Esophagus mucosa (tissue), 1 donor: ENCODE data around the gene ART4. TPM values are rescaled to one million over a fixed set of nuclear protein-coding genes. Genes with fewer than 3 reads are reported as not detected.

Experiments
- ATAC-seq: fragments of 200-7000 bp; cut with Tn5 transposase; one replicate; pipeline ENCODE4 v1.9.1; 2020
- total RNA-seq: library from RNA; stranded (reverse); gene quantifications from one replicate; pipeline ENCODE4 v1.2.4, GENCODE V29; 2023
- donor health status: DM: yes; HTN: yes; CAD: no.

ART4 gene
- total RNA-seq, 1 donor from 2014 or later: 0.08 TPM

DNA sequence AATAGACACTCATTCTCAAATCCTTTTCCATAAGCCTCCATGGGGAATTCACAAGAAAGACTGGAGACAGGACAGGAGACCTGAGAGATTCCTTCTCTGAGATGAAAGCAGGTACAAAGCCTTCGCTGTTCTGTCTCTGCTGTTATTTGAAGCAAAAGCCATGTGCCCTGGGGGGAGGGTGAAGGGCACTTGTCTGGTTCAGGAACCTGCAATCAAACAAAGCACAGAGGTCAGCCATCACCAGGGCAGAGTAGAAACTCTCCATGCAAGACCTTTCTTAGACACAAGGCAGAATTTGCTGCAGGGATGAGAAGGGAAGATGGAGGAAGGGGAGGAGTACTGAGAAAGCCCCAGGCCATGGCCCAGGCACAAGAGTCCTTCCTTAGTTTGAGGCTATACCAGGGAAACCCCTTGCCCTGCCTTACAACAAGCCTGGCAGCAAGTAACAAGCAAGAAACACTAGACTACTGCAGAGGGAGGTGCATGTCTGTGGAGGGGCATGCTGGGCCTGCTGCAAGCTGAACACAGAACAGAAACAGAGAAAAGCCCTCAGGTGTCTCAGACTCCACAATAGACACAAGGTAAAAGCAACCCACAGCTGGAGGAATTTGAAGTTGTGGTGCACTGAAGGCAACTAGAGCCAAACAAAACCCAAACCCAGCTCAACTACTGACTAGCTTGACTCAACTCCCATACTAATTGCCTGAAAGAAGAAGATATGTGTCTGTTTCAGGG, 7.8 kb upstream of the ART4 start:
- no peak for ATAC-seq

DNA sequence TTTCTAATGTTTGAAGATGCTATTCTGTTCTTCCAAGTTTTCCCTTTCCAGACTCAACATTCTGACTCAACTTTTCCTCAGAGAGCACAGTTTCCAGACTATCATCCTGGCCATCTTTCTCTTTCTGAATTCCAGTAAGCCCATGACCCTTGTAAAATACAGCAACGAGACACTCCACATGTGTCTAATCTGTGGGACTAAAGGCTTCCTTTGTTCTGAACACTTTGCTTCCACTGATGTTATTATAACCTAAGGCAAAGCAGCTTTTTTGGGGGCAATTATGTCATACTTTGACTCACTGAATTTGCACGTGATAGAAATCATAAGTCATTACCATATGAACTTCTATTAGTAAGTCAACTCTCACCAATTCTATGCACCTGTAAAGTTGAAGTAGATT, 6.3 kb upstream of the ART4 start:
- no peak for ATAC-seq

DNA sequence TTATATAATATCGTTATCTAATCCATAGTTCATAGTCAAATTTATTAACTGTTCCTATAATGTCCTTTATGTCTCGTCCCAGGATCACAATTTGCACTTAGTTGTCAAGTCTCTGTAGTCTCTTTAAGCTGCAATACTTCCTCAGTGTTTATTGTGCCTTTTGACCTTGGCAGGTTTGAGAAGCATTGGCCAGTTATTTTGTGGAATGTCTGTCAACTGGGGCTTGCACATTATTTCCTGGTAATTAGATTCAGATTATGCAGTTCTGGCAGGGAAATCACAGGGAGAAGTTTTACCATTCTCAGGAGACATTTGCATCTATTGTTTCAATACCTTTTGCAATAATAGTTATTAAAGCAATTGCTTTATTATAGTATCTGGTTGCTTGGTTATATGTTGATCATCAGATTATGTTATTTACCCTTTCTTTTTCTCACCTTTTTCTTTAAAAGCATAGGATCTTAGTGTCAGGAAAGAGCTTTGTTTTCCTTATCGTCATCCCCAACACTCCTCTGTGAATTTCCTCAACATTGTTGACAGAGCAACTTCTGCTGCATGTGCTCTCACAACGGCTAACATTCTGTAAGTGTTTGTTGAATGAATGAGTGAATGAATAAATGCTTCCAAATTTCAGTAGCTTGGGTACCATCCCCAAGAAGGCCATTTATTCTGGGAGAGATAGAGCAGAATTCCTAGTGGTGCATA, 3.7 kb upstream of the ART4 start:
- no peak for ATAC-seq

DNA sequence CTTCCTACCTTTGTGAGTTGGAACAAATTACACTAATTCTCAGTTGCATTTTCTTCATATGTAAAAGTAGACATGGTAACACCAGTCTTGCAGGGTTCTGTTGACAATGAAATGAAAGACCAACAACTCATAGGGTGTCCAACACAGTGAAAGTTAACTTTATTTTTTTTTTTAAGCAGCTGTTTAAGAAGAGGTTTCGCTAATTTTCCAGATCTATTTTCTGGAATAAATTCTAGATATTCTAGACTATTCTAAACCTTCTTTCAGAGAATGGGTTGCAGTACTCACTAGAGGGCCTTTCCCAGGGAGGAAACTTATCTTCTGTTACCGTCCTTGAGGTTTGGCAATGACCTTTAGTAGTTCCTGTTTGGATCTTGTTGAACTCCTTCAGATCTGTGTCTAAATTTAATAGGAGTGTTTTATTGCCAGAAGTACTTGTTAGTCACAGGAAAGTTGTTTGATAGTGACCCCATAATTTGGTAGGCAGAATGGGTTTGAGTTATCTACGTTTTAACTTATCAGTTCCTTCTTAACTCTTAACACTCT, 2.8 kb upstream of the ART4 start:
- ATAC-seq: no peak

DNA sequence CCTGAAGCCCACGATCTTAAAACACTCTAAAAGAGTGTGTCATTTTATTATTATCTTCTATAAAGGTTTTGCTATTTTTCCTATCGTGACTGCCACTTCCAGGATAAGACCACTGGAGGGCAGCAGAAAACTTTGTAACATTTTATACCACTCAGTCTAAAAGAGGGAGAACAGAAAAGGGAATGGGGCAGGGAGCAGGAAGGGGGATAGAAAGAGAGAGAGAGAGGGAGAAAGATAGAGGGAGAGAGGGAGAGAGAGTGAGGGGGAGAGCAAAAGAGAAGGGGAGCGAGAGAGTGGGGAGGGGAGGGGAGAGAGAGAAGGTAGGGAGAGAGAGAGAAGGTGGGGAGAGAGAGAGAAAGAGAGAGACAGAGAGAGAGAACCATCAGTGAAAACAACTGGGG, 2.0 kb upstream of the ART4 start:
- peak; percentile 71 for ATAC-seq

DNA sequence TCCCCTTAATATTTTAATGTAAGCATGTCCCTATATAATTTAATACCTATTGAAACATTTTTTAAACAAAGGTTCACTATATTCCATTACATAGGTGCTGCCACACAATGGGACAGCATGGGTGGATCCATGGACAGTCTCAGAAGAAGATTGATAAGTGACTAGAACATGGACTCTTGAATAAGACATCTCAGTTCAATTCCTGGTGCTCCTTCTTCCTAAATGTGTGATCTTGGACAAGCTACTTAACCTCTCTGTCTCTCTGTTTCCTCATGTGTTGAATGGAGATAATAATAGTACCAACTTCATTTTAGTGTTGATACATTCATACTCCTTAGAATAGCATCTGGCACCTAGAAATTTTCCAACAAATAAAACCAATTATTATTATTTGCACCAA, 1.1 kb upstream of the ART4 start:
- no peak for ATAC-seq

DNA sequence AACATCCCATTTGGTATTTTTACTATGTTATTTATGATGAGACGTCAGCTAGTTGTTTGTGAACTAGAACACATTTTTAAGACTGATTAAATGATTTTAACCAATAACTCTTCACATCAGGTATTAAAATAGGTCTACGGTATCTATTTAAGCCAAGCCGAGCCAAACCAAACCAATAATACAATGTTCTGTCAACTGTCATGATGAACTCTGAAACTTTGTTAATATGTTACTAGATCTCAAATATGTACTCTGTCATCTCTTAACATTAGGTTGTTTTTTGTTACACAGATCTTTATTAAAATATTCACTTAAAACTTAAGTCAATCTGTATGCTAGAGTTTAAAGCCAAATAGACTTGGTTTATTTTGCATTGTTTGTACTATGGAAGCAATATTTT, 1.0 kb downstream of the ART4 start:
- no peak for ATAC-seq

DNA sequence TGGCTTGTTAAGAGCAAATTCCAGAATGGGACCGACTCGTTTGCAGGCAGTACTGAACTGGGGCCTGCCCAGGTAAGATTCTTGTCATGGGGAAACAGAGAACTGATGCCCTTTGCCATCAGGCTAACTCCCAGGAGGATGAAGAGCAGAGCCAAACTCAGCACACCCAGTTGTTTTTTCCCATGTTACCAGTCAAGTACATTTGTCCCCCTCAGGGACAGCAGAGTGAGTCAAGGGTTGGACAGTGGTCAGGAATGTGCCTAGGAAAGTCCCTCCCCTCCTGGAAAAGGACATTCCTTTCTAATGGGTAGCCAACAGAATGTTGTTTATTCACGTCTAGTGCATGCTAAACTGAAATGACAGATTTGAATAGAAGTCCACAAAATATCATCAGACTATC, 1.6 kb downstream of the ART4 start:
- no peak for ATAC-seq

DNA sequence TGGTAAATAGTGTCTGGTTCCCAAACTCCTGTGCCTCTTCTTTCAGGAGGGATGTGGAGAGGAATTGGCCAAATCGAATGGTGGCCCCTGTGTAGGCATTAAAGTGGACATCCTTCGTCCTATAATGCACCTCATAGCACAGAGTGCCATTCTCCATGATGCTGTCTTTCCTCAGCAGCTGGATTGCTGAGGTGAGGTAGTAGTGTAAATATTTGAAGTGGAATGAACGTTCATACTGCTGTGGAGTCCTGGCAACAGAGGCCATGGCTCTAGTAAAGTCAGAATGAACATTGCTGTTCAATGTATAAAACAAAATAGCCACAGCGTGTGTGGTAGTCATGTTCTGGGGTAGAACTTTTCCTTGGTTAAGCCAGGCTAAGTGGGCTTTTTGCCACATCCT, 2.7 kb downstream of the ART4 start:
- no peak for ATAC-seq

DNA sequence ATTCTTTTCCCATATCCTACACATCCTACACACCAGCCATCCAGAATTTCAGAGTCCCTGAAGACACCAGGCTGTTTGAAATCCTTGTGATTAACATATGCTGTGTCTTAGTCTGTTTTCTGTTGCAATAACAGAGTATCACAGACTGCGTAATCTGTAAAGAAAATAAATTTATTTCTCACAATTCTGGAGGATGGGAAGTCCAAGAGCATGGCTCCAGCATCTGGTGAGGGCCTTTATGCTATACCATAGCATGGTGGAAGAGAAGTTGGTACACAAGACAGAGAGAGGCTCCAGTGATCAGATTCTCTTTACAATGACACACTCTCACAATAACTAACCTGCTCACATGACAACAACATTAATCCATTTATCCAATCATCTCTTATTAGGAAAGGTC, 4.1 kb downstream of the ART4 start:
- ATAC-seq: no peak

DNA sequence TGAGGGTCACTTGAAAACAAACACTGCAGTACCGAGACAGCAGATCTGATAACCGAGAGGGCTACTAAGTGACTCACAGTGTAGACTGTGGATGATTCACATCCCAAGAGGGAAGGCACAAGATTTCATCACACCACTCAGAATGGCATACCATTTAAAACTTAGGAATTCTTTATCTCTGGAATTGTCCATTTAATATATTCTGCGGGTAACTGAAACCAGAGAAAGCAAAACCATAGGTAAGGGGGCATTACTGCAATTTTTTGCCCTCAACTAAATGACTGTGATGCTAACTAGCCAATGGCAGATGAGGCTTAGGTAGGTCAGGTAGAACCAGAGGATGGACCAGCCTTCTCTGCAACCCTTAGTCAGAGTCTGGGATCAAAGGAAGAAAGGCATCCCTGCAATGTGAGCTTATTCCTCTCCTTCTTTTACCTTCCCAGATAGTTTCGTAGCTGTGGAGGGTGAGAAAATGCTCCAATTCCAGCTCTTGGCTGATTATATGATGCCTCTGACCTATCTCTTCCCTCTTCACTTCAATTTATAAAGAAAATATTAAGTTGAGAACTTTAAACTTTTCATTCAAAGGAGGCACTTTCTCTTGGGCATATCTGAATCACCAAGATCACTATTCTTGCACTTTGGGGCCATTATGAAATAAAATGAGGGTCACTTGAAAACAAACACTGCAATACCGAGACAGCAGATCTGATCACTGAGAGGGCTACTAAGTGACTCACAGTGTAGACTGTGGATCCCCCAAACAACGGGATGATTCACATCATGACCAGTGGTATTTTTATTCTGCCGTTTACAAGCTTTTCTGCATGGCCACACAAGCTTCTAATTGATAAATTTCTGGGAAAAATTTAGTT, 6.8 kb downstream of the ART4 start:
- peak; percentile 73 for ATAC-seq

DNA sequence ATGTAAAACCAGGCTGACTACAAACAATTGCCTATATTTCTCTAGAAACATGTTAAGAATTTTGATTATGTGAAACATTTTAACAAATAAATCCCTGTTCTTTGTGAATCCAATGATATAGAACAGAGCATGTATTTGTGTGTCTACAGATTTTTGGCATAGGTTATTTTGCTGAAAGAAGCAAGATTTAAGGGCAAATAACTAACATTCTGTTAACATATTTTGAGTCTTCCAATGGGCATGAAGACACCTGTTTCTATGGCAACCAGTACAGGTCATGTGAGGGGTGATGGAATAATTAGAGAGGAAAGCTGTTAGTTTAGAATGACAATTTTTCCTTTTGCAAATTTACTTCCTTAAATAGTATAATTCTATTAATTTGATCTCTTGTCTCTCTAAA, 8.8 kb downstream of the ART4 start:
- ATAC-seq: no peak

DNA sequence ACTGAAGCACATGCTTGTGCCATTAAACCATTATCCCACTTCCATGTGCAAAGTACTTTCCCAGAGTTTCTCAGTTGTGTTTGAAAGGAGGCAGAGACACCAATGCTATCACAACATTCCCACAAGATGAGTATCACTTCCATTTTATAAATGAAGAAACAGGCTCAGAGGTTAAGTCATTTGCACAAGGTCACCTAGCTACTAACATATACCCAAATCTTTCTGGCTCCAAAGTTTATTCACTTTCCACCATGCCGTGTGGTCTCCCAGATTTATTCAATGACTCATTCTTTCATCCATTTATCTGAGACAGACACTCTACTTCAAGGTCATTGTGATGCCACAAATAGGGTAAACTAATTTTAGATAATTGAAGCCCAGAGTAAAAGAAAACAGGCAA, 9.4 kb downstream of the ART4 start:
- no peak for ATAC-seq

DNA sequence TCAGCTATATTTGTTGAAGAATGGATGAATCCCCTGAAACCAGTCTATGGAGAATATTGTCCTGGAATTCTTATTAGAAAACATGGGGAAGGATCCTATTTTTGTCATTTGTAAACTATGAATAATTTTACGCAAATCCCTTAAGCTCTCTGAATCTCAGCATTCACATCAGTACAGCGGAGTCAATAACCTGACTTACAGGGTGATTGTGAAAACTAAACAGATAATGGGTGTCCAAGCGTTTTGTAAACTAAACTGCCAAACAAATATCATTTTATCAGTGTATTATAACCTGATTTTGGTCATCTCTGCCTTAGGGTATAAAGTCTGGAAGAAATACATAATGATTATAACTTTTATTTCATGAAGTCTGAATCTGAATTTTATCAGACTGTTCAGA, 10.0 kb downstream of the ART4 start:
- no peak for ATAC-seq

DNA sequence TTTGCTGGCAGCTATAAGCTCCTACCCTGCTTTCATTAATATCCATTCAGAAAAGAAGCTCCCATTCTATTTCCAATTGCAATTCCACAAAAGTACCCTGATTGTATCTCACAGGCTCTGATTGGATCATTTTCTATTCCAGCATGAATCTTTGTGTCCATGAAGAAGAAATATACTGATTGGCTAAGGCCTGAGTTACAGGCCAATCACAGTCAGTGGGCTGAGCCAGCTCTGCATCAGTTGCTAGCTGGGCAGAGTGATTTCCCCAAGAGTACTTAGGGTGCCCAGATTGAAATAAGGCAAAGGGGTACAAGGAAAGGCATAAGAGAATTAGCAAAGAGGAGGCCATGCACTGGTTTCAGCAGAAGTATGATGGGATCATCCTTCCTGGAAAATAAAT, 14.4 kb downstream of the ART4 start:
- no peak for ATAC-seq

DNA sequence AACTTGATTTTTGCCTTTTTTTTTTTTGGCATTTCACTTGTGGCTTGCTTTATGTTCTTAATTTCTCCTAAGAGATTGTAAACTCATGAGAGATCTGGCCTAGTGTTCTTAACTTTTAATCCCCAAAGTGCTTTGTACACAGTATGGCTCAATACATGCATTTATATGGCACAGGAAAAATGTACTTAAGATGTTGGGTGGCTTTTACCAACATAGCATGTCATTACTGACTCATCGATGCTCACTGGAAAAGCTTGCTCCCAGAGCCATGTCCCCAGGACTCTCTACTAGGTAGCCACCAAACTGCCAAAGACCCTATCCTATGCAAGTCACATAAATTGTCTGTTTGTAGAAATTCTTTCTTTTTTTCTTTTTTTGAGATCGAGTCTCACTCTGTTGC, 16.3 kb downstream of the ART4 start:
- peak; percentile 89 for ATAC-seq

DNA sequence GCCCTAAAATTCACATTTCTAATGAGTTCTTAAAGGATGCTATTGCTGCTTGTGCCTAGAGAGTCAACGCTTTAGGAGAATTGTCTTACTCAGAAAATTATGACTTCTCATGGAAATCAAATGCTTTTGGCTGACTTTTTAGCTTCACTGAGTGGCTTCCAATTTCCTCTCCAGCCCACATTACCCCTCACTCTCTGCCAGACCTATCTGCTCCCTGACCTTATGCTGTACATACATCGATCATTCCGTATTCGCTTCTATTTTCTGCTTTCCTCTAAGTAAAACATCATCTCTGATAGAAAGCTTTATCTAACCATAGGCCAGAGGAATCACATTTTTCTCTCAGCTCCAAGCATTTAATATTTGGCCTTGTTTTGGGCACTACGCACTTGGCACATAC, 16.8 kb downstream of the ART4 start:
- no peak for ATAC-seq

DNA sequence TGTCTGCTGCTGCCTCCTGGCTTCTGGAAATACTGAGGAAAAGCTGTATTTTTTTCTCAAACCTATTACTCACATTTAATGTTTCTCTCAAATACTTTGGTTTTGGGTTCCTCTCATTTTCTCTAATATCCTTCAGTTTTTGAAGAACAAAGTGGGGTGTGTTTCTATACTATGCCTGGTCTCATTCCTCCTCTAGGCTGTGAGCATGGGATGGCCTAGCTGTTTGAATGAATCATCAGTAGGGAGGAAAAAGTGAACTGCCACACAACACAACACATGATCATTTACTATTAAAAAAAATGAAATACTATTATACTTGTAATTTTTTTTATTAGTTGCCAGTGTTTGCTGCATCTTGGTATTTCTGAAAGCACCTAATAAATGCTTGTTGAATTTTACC, 18.1 kb downstream of the ART4 start:
- ATAC-seq: no peak

DNA sequence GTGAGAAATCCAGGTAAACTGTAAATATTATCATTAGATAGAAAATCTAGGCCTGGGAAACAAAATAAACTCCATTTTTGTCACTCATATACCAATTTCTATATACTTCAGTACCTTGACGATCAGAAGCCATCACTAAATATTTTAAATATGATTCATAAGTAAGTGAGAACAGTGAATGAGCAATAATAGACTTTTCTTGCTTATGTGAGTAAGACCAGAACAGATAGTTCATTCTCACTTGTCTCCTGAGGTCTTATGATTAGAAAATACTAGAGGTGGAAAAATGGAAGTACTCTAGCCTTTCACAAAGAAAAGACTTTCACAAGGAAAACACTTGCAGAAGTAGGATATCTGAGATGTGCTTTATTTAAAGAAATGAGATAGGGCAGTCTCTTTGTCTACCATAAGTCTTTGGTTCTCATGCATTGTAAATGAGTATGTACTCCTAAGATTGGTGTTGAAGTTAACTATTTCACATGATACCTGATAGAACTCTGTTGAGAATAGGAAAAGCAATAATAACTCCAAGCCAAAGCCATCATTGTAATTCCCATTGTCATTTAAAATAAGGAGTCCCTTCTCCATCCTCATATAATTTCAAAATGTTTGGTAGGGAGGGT, 19.2 kb downstream of the ART4 start:
- no peak for ATAC-seq

DNA sequence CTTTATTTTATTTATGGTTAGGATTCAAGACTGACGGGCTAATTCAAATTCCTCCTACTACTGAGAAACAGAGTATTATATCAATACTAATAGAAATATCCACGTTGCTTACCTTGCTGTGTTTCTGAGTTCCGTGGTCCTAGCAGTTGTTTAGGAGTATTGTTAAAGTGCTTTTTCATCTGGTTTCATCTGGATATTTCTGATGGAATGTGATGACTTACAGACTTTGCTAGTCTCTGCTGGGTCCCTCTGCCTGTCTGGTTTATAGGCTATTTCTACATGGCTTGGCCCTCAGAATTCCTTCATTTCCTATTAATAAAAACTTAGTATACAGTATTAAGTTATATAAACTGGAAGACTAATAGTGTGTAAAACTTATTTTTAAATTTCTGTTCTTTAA, 29.3 kb downstream of the ART4 start, which contains the start of gene SMCO3:
Gene SMCO3, minus strand, starts transcription at position 169 of the 400 bp plus-strand sequence. CDS start 7,502 bp downstream, outside the sequence.
- ATAC-seq: no peak

DNA sequence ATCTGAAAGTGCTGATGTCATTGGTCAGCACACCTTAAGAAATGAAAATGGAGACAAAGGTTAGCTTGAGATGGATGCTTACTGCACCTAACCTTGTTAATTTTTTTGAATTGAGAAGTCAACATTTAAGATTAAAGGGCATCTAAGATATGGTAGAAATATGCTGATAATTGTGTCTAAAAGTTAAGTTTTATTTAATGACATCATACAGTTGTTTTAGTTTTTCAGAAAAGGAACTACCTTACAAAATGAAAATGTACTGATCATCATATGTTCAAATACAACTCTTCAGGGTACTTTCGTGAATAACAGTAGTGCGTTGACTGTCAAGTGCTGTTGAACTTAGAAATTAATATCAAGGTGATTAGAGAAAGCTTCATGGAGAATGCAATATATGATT, 31.8 kb downstream of the ART4 start:
- ATAC-seq: no peak

DNA sequence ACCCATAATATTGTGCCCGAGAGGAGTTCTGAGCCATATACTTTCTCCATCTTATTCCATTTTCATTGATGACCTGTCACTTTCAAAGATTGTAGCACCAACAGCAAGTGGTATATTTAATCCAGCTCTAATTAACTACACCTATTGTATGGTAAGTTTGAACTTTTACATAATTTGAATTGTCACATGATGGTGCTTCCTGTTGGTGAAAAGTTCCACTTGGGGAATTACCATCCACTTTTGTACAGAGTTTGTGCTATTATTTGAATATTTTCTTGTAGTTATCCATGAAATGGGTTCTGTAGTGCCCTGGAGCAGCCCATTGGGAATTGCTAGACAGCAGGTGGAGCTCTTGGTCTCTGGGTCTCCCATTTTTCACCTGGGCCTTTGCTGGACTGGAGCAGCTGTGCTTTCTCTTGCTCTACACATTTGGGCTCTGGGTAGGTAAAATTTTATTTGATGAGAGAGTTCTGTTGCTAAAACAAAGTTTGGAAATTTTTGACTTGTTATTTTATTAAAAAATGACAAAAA, 32.3 kb downstream of the ART4 start:
- ATAC-seq: no peak
